RWPE1 (cell line): Measurements from ENCODE around the gene DPP6.
A peak's percentile ranks its signal among the peaks of the same experiment; 100 is the strongest.

Experiments
- CTCF ChIA-PET: fragments of 350-600 bp; sonication (Branson Sonifier 250); formaldehyde crosslinking; extraction: SDS; loops from one replicate; lab custom pipeline; 2021; lab: Yijun Ruan, JAX
- POLR2A ChIA-PET: fragments of 400-600 bp; formaldehyde crosslinking; extraction: SDS; loops from one replicate; lab custom pipeline; 2020; ENCODE audit warnings: antibody characterized with exemption; ENCODE audit not compliant: low non-redundant PET; lab: Yijun Ruan, JAX
- DNase-seq: peaks from one replicate; pipeline ENCODE4 v3.0.0; 2012; ENCODE audit warnings: low spot score
- H3K27ac ChIP-seq: fragments of 450-650 bp; 2 replicates; pipeline ENCODE4 v1.5.1; 2017
- TF ChIP-seq, protein P1 (sequence below): fragments of 450-650 bp; conservative IDR thresholded peaks from 2 replicates; pipeline ENCODE4 v1.5.1; 2017; ENCODE audit warnings: low read depth, mild to moderate bottlenecking

The DPP6 gene

DNA sequence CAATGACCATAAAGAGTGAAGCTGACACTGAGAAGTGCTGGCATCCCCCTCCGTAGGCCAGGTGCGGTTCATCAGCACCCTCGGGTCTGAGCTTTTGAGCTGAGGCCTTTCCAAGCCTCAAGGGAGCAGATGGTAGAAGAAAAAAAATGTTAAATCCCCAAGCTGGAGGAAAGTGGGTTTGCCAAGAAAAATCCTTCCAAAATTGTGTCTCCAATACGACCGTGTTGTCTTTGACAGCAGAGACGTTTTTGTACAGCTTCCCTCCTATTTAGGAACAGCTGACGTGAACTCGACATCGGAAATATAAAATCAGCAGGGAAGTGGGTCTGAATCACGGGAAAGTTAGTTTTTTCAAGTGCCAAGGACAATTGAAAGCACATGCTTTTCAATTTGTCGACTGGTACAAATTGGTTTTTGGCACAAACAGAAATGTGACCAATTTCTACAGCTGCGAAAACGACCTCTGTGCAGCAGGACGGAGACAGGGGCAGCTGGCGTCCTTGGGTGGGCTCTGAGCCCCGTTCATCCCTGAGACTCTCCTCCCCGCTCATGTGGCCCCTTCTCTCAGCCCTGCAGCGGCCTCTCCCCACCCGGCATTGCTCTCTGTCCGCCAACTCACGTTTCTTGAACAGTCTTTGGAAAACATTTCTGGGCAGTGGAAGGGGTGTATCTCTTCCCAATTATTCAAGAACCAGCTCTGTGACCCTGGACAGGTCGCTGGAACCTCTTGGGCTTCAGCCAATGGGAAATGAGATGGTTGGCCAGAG lies 860.9 kb downstream of the DPP6 start:
- TF ChIP-seq, protein P1, sequence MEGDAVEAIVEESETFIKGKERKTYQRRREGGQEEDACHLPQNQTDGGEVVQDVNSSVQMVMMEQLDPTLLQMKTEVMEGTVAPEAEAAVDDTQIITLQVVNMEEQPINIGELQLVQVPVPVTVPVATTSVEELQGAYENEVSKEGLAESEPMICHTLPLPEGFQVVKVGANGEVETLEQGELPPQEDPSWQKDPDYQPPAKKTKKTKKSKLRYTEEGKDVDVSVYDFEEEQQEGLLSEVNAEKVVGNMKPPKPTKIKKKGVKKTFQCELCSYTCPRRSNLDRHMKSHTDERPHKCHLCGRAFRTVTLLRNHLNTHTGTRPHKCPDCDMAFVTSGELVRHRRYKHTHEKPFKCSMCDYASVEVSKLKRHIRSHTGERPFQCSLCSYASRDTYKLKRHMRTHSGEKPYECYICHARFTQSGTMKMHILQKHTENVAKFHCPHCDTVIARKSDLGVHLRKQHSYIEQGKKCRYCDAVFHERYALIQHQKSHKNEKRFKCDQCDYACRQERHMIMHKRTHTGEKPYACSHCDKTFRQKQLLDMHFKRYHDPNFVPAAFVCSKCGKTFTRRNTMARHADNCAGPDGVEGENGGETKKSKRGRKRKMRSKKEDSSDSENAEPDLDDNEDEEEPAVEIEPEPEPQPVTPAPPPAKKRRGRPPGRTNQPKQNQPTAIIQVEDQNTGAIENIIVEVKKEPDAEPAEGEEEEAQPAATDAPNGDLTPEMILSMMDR, result no peak
- DNase-seq, result no peak
- ChIA-PET CTCF (interaction anchor here (0.5 to 1.1 kb wide), 2 partner anchors 15 to 94 kb away, joined by 5 to 6 read pairs; no protein-coding TSS in a partner anchor), POLR2A (no interaction called here)
- H3K27ac ChIP-seq, result no peak overlapping the region

DNA sequence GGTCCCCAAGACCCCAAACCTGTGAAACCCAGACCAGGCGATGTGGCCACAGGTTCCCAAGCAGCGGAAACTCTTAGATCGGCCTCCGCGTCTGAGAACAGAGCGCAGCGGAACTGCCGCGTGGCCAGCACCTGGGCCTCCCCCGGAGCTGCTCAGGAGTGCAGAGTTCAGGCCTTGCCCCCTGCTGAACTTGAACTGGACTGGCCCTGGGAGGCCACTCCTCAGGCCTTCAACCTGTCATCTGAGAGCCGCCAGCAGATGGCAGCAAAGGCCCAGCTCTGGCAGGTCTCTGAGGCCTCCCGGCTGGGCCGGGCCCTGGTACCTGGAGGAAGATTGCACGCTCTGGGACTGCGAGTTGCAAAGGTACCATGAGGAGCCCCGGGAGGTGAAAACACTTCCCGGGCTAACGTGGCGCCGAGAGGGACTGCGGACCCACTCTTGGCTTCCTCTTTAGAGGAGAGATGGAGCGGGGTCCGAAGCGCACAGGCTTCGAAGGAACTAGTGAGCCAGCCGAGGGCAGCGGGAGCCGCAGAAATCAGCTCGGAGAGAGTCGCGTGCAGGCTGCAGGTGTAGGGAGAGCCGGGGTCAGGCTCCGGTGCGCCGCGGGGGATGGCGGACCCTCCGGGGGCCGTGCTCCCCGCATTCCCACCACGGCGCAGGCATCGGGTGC lies 861.6 kb downstream of the DPP6 start:
- ChIA-PET POLR2A (no interaction called here), CTCF (interaction anchor here (0.7 to 1.1 kb wide), 4 partner anchors 14 to 1886 kb away, joined by 3 to 5 read pairs (median 5); no protein-coding TSS in a partner anchor)
- DNase-seq, result peak; percentile 60
- TF ChIP-seq, protein P1, result peak; percentile 95
- H3K27ac ChIP-seq, result no peak overlapping the region

DNA sequence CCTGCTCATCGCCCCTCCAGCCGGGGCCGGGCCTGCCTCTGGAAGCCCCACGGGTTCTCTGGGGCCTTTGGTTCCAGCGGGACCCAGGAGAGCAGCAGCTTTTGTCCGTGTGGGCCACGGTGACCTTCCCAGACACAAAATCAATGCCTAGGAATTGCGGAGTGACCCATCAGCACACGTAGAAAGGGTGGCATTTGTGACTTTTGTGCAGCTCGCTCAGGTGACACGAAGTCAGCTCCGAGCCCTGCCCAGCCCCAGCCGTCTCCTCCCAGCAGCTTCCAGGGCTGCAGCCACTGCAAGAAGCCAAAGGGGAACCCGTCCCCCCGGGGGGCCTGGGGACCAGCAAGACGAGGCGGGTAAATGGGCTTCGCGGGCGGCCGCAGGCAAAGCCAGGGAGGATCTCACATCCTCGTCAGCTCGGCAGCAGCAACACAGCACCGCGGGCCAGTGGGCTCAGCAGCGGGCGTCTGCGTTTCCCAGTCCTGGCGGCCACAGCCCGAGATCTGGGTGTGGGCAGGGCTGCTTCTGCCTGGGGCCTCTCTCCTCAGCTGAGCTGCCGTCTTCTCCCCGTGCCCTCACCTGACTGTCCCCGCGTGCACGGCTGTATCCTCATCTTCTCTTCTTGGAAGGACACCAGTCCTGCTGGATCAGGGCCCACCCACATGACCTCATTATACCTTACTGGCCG lies 862.3 kb downstream of the DPP6 start:
- TF ChIP-seq, protein P1, result no peak
- ChIA-PET POLR2A (no interaction called here), CTCF (interaction anchor here (0.7 to 1.4 kb wide), 5 partner anchors 13 to 1886 kb away, joined by 3 to 5 read pairs (median 5); no protein-coding TSS in a partner anchor)
- no peak for DNase-seq
- no peak overlapping the region for H3K27ac ChIP-seq

- TF ChIP-seq, protein P1, result no peak
- no peak for DNase-seq
- ChIA-PET POLR2A (no interaction called here), CTCF (interaction anchor here (0.7 to 1.4 kb wide), 3 partner anchors 12 to 464 kb away, joined by 5 read pairs; no protein-coding TSS in a partner anchor)
- no peak overlapping the region for H3K27ac ChIP-seq
These were observed 862.8 kb downstream of the DPP6 start for GRCh38 chr7:154914996-154915380.

DNA sequence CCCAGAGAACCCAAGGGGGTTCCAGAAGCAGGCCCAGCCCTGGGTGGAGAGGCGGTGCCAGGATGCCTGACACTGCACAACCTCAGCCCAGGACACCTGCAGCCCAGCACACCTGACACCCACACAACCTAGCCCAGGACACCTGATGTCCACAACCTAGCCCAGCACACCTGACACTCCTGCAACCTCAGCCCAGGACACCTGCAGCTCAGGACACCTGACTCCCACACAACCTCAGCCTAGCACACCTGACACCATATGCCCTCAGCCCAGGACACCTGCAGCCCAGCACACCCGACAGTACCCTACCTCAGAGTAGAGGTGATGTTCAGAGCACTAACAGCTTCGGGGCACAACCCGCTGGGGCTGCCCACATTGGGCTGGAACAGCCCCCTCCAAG lies 863.4 kb downstream of the DPP6 start:
- no peak for DNase-seq
- CTCF ChIA-PET, result interaction anchor here (1.4 kb wide), 1 partner anchor 11 kb away, joined by 5 read pairs; no protein-coding TSS in a partner anchor
- POLR2A ChIA-PET, result no interaction called here

More for the DNA sequence above, 863.4 kb downstream of the DPP6 start:
- H3K27ac ChIP-seq, result no peak overlapping the region
- TF ChIP-seq, protein P1, result no peak
